ENCODE data around the gene B3GALNT2. TPM values are rescaled to one million over a fixed set of nuclear protein-coding genes. Genes with fewer than 3 reads are reported as not detected.
A peak's percentile ranks its signal among the peaks of the same experiment; 100 is the strongest.

Gene B3GALNT2
- total RNA-seq, 1 experiment from 2014 or later, result 60.6 TPM

DNA sequence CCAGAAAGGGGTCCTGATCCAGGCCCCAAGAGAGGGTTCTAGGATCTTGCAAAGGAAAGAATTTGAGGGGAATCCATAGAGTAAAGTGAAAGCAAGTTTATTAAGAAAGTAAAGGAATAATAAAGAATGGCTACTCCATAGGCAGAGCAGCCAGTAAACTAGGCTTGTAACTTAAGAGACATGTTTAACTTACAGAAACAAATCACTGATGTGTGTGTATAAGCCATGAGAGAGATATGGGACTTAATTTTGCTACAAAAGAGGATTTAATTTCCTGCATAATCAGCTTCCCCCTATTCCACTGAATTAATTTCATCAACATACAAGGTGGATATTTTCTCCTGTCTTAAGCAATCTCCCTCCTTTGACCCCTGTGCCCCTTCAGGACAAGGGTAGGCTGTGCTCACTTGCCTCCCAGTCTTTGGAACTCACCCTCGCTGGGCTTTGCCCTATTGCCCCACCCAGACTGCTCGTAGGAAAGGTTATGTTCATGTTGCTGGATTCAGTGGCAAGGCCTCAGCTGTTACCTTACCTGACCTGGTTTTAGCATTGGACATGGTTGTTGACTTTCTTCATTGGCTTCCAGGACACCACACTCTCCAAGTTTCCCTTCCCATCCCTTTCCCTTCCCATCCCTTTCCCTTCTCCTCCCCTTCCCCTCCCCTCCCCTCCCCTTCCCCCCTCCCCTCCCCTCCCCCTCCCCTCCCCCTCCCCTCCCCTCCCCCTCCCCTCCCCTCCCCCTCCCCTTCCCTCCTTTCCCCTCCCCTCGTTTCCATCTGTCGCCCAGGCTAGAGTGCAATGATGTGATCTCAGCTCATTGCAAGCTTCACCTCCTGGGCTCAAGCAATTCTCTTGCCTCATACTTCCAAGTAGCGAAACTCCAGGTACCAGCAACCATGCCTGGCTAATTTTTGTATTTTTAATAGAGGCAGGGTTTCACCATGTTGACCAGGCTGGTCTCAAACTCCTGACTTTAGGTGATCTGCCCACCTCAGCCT is 92.5 kb downstream of the B3GALNT2 start:
- no peak overlapping the region for H2AFZ ChIP-seq
- no peak overlapping the region for H3K4me3 ChIP-seq
- H3K9me3 ChIP-seq (ENCODE audit: insufficient read depth, low read depth), result no peaks in the 10 kb centered on the region
- no peaks in the 10 kb centered on the region for H3K79me2 ChIP-seq (ENCODE audit: low read depth)
- H3K36me3 ChIP-seq (ENCODE audit: low read depth), result no peaks in the 10 kb centered on the region
- H3K4me1 ChIP-seq (replicated peaks; ENCODE audit: insufficient read depth), result 0 out of 2 replicates have a peak, but pooled peaks cover 4% of the 10 kb centered on the region
- H3K27me3 ChIP-seq (ENCODE audit: insufficient read depth, low read depth), result no peaks in the 10 kb centered on the region
- no peaks in the 10 kb centered on the region for H4K20me1 ChIP-seq (ENCODE audit: insufficient read depth)
- peaks cover 35% of the 10 kb centered on the region for H3F3A ChIP-seq (ENCODE audit: insufficient read depth, low read depth)
- DNase-seq, result peak in 1 of 2 experiments; percentile 40
- BruUV-seq (replicated peaks), result no TSS peak
- H3K9me2 ChIP-seq (ENCODE audit: insufficient read depth), result no peaks in the 10 kb centered on the region
- peak overlapping the region; percentile 10; the same call in 1 of the 2 replicates for H3K27ac ChIP-seq
- ChIA-PET CTCF (interaction anchor here (0.7 kb wide), 1 partner anchor 196 kb away, joined by 3 read pairs; no protein-coding TSS in a partner anchor), POLR2A (ENCODE audit: unreplicated experiment) (no interaction called here)
- no peak for TF ChIP-seq CTCF (conservative IDR thresholded peaks at IDR 0.05)
- TF ChIP-seq EZH2 (IDR thresholded peaks at IDR 0.05; ENCODE audit: low read depth), result no peak
- intact Hi-C loops (cut with micrococcal nuclease; ENCODE audit: unreplicated experiment), result no loop called here
- no peak overlapping the region for H3K4me2 ChIP-seq

DNA sequence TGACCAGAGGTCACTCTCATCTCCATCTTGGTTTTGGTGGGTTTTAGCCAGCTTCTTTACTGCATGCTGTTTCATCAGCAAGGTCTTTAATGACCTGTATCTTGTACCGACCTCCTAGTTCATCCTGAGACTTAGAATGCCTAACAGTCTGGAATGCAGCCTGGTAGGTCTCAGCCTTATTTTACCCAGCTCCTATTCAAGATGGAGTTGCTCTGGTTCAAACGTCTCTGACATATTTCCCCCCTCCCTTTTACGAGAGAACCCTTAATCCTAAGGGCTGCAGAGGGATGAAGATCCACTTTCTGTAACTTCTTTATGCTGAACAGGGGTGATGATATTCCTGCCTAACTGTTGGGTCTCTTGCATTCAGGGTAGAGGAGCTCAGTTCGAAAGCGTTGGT is 93.8 kb downstream of the B3GALNT2 start:
- POLR2A ChIA-PET (ENCODE audit: unreplicated experiment), result no interaction called here
- intact Hi-C loops (cut with micrococcal nuclease; ENCODE audit: unreplicated experiment), result no loop called here

More for the DNA sequence above, 93.8 kb downstream of the B3GALNT2 start:
- Histone ChIP-seq H3K9me3 (ENCODE audit: insufficient read depth, low read depth) (no peaks in the 10 kb centered on the region), H3K27ac (no peak overlapping the region), H3K4me1 (replicated peaks; ENCODE audit: insufficient read depth) (no peaks in the 10 kb centered on the region), H2AFZ (no peak overlapping the region), H4K20me1 (ENCODE audit: insufficient read depth) (no peaks in the 10 kb centered on the region), H3K79me2 (ENCODE audit: low read depth) (no peaks in the 10 kb centered on the region), H3K9me2 (ENCODE audit: insufficient read depth) (no peaks in the 10 kb centered on the region), H3K4me3 (no peak overlapping the region), H3F3A (ENCODE audit: insufficient read depth, low read depth) (peaks cover 26% of the 10 kb centered on the region), H3K36me3 (ENCODE audit: low read depth) (no peaks in the 10 kb centered on the region), H3K4me2 (no peak overlapping the region), H3K27me3 (ENCODE audit: insufficient read depth, low read depth) (no peaks in the 10 kb centered on the region)
- no peak for DNase-seq
- TF ChIP-seq EZH2 (IDR thresholded peaks at IDR 0.05; ENCODE audit: low read depth), result no peak
- TF ChIP-seq CTCF (conservative IDR thresholded peaks at IDR 0.05), result no peak
- BruUV-seq (replicated peaks), result no TSS peak
- CTCF ChIA-PET, result no interaction called here
